Panc1 (cell line): ENCODE data around the gene NPAS3. TPM values are rescaled to one million over a fixed set of nuclear protein-coding genes. Genes with fewer than 3 reads are reported as not detected.

Experiments
- ATAC-seq: fragments of 200-7000 bp; cut with Tn5 transposase; 2 replicates; pipeline ENCODE4 v1.9.1; 2020; ENCODE audit warnings: mild to moderate bottlenecking, moderate library complexity
- BruUV-seq: library from RNA; stranded (reverse); fragments of 400-500 nt; replicated peaks from 2 replicates; lab custom pipeline; 2021; lab: Mats Ljungman, UMichigan
- CTCF ChIA-PET: fragments of 300-600 bp; sonication (Branson Sonifier 250); formaldehyde crosslinking; loops from one replicate; lab custom pipeline; 2022; ENCODE audit warnings: antibody characterized with exemption; lab: Charles Lee
- POLR2A ChIA-PET: fragments of 300-600 bp; sonication (Branson Sonifier 250); formaldehyde crosslinking; loops from one replicate; lab custom pipeline; 2022; ENCODE audit warnings: antibody characterized with exemption; lab: Charles Lee
- DNase-seq: peaks from one replicate; pipeline ENCODE4 v3.0.0-alpha.2; 2010; ENCODE audit warnings: low read depth, low spot score
- H3K27ac ChIP-seq: 2 replicates; pipeline ENCODE4 v1.5.1; 2011; ENCODE audit warnings: mild to moderate bottlenecking, low read length, inconsistent platforms
- H3K27me3 ChIP-seq: fragments of 200-500 bp; sonication (Bioruptor generic); 2 replicates; pipeline ENCODE4 v1.6.0; 2014; ENCODE audit warnings: low read length, inconsistent platforms; ENCODE audit not compliant: control insufficient read depth, insufficient read depth
- H3K36me3 ChIP-seq: fragments of 200-500 bp; sonication (Bioruptor generic); 2 replicates; pipeline ENCODE4 v1.5.1; 2014; ENCODE audit warnings: inconsistent platforms, mild to moderate bottlenecking, low read length, moderate library complexity; ENCODE audit not compliant: control insufficient read depth, insufficient read depth
- H3K4me1 ChIP-seq: 2 replicates; pipeline ENCODE4 v1.5.1; 2011; ENCODE audit warnings: inconsistent platforms, mild to moderate bottlenecking, low read length, moderate library complexity; ENCODE audit not compliant: control insufficient read depth, insufficient read depth
- H3K4me3 ChIP-seq, 2 experiments: 2 replicates each; pipeline ENCODE4 v1.5.1; 2011 to 2012; ENCODE audit warnings: low read depth in 2 of 2, low read length in 2 of 2, mild to moderate bottlenecking in 2 of 2, inconsistent platforms in 1 of 2, moderate library complexity in 1 of 2
- H3K9me3 ChIP-seq: fragments of 200-500 bp; sonication (Bioruptor generic); 2 replicates; pipeline ENCODE4 v1.5.1; 2014; ENCODE audit warnings: low read depth, mild to moderate bottlenecking, inconsistent platforms, low read length, moderate library complexity; ENCODE audit not compliant: control insufficient read depth, insufficient read depth
- POLR2AphosphoS5 ChIP-seq: IDR thresholded peaks from 2 replicates; pipeline ENCODE4 v1.6.1; 2012; ENCODE audit warnings: mild to moderate bottlenecking, low read depth, low read length, moderate library complexity
- SIN3A ChIP-seq: IDR thresholded peaks from 2 replicates; pipeline ENCODE4 v1.6.1; 2012; ENCODE audit warnings: low read depth, mild to moderate bottlenecking, low read length, moderate library complexity, borderline replicate concordance; ENCODE audit not compliant: insufficient read depth
- TCF7L2 ChIP-seq: IDR thresholded peaks from 2 replicates; pipeline ENCODE4 v1.6.1; 2011; ENCODE audit warnings: mild to moderate bottlenecking, low read depth, low read length, inconsistent platforms
- in situ Hi-C: cut with HindIII; loops from 2 replicates; pipeline ENCODE4 v1.10.0; 2016; ENCODE audit warnings: low sequenced_read_pairs, low pct_unique_long_range_greater_than_20kb
- intact Hi-C: fragments of 100-400 bp; cut with micrococcal nuclease; formaldehyde crosslinking; loops from one replicate; pipeline ENCODE4 v1.10.0; 2022; ENCODE audit not compliant: unreplicated experiment
- total RNA-seq: library from RNA; stranded (reverse); gene quantifications from one replicate; pipeline ENCODE4 v1.2.1, GENCODE V29; 2021; ENCODE audit not compliant: unreplicated experiment
- TF ChIP-seq, protein P1 (sequence below): fragments of 450-650 bp; IDR thresholded peaks from 2 replicates; pipeline ENCODE4 v1.5.1; 2017; ENCODE audit warnings: mild to moderate bottlenecking
- TF ChIP-seq, protein P2 (sequence below), 2 experiments: IDR thresholded peaks; 2 replicates each; pipeline ENCODE4 v1.6.1; 2011 to 2012; ENCODE audit warnings: low read depth in 2 of 2, control low read depth in 1 of 2, low read length in 1 of 2, mild to moderate bottlenecking in 1 of 2, moderate library complexity in 1 of 2; ENCODE audit not compliant: insufficient read depth in 1 of 2

Gene NPAS3
- total RNA-seq, 1 experiment from 2014 or later: 0.23 TPM

DNA sequence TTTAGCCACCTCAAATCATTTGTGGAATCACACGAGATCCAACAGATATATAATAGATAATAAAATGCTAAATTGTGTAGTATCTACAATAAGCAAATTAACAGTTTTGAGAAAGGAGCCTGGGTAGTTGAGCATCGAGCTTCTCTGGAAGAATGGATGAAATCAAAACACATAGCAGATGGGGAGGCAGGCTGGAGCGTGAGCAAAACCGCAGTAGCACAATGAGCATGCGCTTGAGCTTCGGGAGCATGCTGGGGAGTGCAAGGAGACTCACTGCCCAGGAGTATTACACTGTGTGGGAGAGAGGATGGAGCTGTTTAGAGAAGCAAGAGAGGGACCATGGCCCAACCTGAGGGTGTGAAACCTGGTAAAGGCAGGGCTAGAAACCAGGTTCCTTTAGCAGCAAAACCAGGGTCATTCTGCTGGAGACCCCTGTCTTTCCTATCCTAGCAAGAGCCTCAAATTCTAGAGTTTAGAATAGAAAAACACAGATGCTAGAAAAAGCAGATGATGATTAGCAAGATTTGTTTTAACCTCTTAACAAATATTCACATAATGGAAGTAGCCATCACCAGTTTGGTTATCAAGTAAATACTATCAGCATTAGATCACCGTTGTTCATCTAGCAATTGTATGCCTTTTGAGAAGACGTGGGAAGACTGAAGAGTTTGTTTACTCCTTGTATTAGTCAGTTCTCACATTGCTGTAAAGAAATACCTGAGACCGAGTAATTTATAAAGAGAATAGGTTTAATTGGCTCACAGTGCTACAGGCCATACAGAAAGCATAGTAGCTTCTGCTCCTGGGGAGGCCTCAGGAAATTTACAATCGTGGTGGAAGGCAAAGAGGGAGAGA lies 527.4 kb downstream of the NPAS3 start:
- Histone ChIP-seq H3K9me3 (no peaks in the 10 kb centered on the region), H3K4me1 (no peaks in the 10 kb centered on the region), H3K36me3 (no peaks in the 10 kb centered on the region), H3K27me3 (no peaks in the 10 kb centered on the region), H3K4me3 (no peak overlapping the region), H3K27ac (no peak overlapping the region)
- ATAC-seq (no peak), DNase-seq (no peak)
- BruUV-seq: no TSS peak
- ChIA-PET CTCF (no interaction called here), POLR2A (no interaction called here)
- in situ Hi-C loops: no loop called here
- intact Hi-C loops: no loop called here
- TF ChIP-seq, protein P1, sequence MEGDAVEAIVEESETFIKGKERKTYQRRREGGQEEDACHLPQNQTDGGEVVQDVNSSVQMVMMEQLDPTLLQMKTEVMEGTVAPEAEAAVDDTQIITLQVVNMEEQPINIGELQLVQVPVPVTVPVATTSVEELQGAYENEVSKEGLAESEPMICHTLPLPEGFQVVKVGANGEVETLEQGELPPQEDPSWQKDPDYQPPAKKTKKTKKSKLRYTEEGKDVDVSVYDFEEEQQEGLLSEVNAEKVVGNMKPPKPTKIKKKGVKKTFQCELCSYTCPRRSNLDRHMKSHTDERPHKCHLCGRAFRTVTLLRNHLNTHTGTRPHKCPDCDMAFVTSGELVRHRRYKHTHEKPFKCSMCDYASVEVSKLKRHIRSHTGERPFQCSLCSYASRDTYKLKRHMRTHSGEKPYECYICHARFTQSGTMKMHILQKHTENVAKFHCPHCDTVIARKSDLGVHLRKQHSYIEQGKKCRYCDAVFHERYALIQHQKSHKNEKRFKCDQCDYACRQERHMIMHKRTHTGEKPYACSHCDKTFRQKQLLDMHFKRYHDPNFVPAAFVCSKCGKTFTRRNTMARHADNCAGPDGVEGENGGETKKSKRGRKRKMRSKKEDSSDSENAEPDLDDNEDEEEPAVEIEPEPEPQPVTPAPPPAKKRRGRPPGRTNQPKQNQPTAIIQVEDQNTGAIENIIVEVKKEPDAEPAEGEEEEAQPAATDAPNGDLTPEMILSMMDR: no peak
- TF ChIP-seq, protein P2, sequence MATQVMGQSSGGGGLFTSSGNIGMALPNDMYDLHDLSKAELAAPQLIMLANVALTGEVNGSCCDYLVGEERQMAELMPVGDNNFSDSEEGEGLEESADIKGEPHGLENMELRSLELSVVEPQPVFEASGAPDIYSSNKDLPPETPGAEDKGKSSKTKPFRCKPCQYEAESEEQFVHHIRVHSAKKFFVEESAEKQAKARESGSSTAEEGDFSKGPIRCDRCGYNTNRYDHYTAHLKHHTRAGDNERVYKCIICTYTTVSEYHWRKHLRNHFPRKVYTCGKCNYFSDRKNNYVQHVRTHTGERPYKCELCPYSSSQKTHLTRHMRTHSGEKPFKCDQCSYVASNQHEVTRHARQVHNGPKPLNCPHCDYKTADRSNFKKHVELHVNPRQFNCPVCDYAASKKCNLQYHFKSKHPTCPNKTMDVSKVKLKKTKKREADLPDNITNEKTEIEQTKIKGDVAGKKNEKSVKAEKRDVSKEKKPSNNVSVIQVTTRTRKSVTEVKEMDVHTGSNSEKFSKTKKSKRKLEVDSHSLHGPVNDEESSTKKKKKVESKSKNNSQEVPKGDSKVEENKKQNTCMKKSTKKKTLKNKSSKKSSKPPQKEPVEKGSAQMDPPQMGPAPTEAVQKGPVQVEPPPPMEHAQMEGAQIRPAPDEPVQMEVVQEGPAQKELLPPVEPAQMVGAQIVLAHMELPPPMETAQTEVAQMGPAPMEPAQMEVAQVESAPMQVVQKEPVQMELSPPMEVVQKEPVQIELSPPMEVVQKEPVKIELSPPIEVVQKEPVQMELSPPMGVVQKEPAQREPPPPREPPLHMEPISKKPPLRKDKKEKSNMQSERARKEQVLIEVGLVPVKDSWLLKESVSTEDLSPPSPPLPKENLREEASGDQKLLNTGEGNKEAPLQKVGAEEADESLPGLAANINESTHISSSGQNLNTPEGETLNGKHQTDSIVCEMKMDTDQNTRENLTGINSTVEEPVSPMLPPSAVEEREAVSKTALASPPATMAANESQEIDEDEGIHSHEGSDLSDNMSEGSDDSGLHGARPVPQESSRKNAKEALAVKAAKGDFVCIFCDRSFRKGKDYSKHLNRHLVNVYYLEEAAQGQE (IDR thresholded peaks at IDR 0.05; ENCODE audit: insufficient read depth in 1 of 2, low read depth in 2 of 2, low read length in 1 of 2): no peak
- TF ChIP-seq SIN3A (no peak), POLR2AphosphoS5 (no peak)

DNA sequence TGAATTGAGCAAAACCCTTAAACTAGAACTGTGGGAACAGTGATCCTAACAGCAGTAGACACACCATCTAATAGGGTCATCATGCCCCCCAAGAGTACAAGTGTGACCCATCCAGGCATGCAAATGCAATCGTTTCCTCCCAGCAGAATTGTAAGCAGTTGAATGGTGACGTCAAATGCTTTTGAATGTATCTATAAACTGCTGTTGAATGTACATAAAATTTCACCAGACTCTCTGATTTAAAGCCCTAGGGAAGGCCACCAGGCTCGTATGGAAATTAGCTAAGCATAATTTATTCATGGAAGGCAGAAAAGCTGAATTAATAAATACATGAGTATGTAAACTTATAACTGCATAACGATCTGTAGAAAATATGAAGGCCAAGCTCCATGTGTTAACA lies 529.3 kb downstream of the NPAS3 start:
- ATAC-seq (no peak), DNase-seq (no peak)
- ChIA-PET POLR2A (no interaction called here), CTCF (no interaction called here)
- no peaks in the 10 kb centered on the region for H3K36me3 ChIP-seq
- BruUV-seq: no TSS peak
- H3K9me3 ChIP-seq: no peaks in the 10 kb centered on the region
- intact Hi-C loops (no loop called here), in situ Hi-C loops (no loop called here)
- H3K27me3 ChIP-seq: no peaks in the 10 kb centered on the region
- TF ChIP-seq, protein P2 (IDR thresholded peaks at IDR 0.05; ENCODE audit: insufficient read depth in 1 of 2, low read depth in 2 of 2, low read length in 1 of 2): no peak
- TF ChIP-seq, protein P1: no peak
- no peak for TF ChIP-seq TCF7L2
- no peak for TF ChIP-seq SIN3A
- TF ChIP-seq POLR2AphosphoS5: no peak
- no peak overlapping the region for H3K27ac ChIP-seq
- H3K4me1 ChIP-seq: no peaks in the 10 kb centered on the region
- no peak overlapping the region for H3K4me3 ChIP-seq
